Measurements from ENCODE around the gene LRRC56. TPM values are rescaled to one million over a fixed set of nuclear protein-coding genes. Genes with fewer than 3 reads are reported as not detected.

The LRRC56 gene
- total and polyA plus RNA-seq, 9 of the 15 experiments (the other 6 are each of a cell fraction or from before 2014, with no cell fraction given): 0.03 to 4.5 (median 1.0) TPM; not detected in 1

DNA sequence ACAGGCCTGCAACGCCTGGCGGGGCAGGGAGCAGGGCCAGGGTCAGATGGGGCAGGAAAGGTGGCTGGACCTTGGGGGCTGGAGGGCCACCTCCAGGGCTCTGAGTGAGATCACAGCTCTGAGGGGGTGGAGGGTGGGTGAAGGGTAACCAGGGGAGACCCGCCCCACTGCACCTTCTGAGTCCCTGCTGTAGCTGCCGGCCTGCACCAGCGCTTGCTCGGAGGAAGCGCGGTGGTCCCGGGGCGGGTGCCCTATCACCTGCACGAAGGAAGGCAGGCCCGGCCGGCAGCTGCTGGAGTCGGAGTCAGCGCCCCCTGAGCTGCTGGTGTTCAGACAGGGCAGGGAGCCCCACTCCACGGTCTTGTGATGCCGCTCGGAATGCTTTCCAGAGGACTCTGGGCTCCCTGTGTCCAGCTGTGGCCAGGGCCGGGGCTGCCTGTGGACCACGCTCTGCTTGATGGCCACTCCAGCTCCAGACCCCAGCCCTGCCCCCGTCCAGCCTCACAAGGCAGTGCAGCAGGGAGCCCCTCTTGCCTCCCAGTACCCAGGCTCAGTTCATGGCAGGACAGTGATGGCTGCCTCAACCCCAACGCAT, 19.4 kb downstream of the LRRC56 start:
- H3K4me2 ChIP-seq (ENCODE audit: insufficient read depth, low read length): no peak overlapping the region
- peaks cover 2% of the 10 kb centered on the region for H3K9me1 ChIP-seq (ENCODE audit: control insufficient read depth, insufficient read depth, low read length)
- no peak overlapping the region for H3K4me3 ChIP-seq
- intact Hi-C loops (cut with micrococcal nuclease) (loop anchor here (10.0 kb wide), 2 partner anchors 58 to 138 kb away; partner anchors contain the start of genes DEAF1, IRF7 and TMEM80), in situ Hi-C loops (cut with MboI) (no loop called here)
- no peak overlapping the region for H3K27ac ChIP-seq (ENCODE audit: extremely low read depth, low read depth, low read length)
- DNase-seq (ENCODE audit: extremely low read depth in 1 of 4, low spot score in 3 of 4): no peak
- peaks cover 24 to 97% of the 10 kb centered on the region in 2 experiments for H3K4me1 ChIP-seq (replicated peaks in 1 of 2; ENCODE audit: control insufficient read depth in 2 of 2, insufficient read depth in 2 of 2, low read length in 2 of 2)
- FAIRE-seq: no peak
- WGBS (ENCODE audit: insufficient coverage, low coverage, missing lambda C conversion rate): 86% methylated on average over 10 of the region's 22 CpGs
- no peak for ATAC-seq
- ChIA-PET CTCF (ENCODE audit: low intra/inter-chr PET ratio) (no interaction called here), POLR2A (interaction anchor here (0.6 to 1.8 kb wide), 4 partner anchors 22 to 99 kb away, joined by 3 to 5 read pairs (median 4); no protein-coding TSS in a partner anchor)
- 0 out of 2 replicates have a peak, but pooled peaks cover 2% of the 10 kb centered on the region for H4K20me1 ChIP-seq (replicated peaks; ENCODE audit: control insufficient read depth, insufficient read depth, low read length)
- H3K9me3 ChIP-seq (replicated peaks; ENCODE audit: control insufficient read depth, insufficient read depth, low read depth, low read length): no peaks in the 10 kb centered on the region
- no peaks in the 10 kb centered on the region for H3K27me3 ChIP-seq (ENCODE audit: control insufficient read depth in 2 of 2, insufficient read depth in 2 of 2, low read length in 2 of 2)
- H3K36me3 ChIP-seq (ENCODE audit: control insufficient read depth, insufficient read depth, low read length): no peaks in the 10 kb centered on the region
- BruUV-seq (replicated peaks): no TSS peak
- TF ChIP-seq CGGBP1 (CRISPR knock-in tag; IDR thresholded peaks at IDR 0.05): no peak
- no peak for TF ChIP-seq ZNF830 (CRISPR knock-in tag; IDR thresholded peaks at IDR 0.05)
- TF ChIP-seq AFF4 (CRISPR knock-in tag; IDR thresholded peaks at IDR 0.05): no peak
- TF ChIP-seq HDAC6 (IDR thresholded peaks at IDR 0.05; ENCODE audit: low read depth, low read length): no peak
- no peak for TF ChIP-seq ELF1 (tag; IDR thresholded peaks at IDR 0.05)
- TF ChIP-seq BCOR (IDR thresholded peaks at IDR 0.05): no peak
- no peak for TF ChIP-seq SMARCE1 (IDR thresholded peaks at IDR 0.05)
- H3K79me2 ChIP-seq (ENCODE audit: control insufficient read depth, insufficient read depth, low read length): peaks cover 16% of the 10 kb centered on the region
- H3K9ac ChIP-seq (ENCODE audit: insufficient read depth in 1 of 2, low read depth in 2 of 2, low read length in 2 of 2): peak overlapping the region in 1 of 2 experiments; percentile 47; a peak in 1 of 4 replicates
- no peak overlapping the region for H2AFZ ChIP-seq (ENCODE audit: low read depth, low read length)
